HG03066 (cell line): Measurements from ENCODE around the gene SH3RF1.

Experiments used
- ATAC-seq: cut with Tn5 transposase; IDR thresholded peaks from one replicate; pipeline ENCODE4 v1.9.1; 2021; ENCODE audit warnings: low read depth; ENCODE audit not compliant: unreplicated experiment

The SH3RF1 gene

GRCh38 chr4:169114341-169114974 lies 156.3 kb downstream of the SH3RF1 start:
- ATAC-seq: no peak

GRCh38 chr4:169110633-169111032 lies 160.1 kb downstream of the SH3RF1 start:
- ATAC-seq: no peak

- ATAC-seq: no peak
Observed at GRCh38 chr4:169109035-169109675, 161.6 kb downstream of the SH3RF1 start.

GRCh38 chr4:169108303-169108702 lies 162.5 kb downstream of the SH3RF1 start:
- ATAC-seq: no peak

GRCh38 chr4:169107528-169107927 lies 163.2 kb downstream of the SH3RF1 start:
- no peak for ATAC-seq

- ATAC-seq: no peak
Observed at GRCh38 chr4:169106696-169107229, 164.0 kb downstream of the SH3RF1 start.

- no peak for ATAC-seq
Observed at GRCh38 chr4:169105620-169106019, 165.1 kb downstream of the SH3RF1 start.

- ATAC-seq: no peak
Observed at GRCh38 chr4:169103966-169104412, 166.8 kb downstream of the SH3RF1 start.

GRCh38 chr4:169102026-169102425 lies 168.7 kb downstream of the SH3RF1 start:
- no peak for ATAC-seq

GRCh38 chr4:169100670-169101101 lies 170.1 kb downstream of the SH3RF1 start:
- ATAC-seq: no peak

- ATAC-seq: peak; percentile 48
Observed at GRCh38 chr4:169099771-169100180, 171.0 kb downstream of the SH3RF1 start.

- ATAC-seq: no peak
Observed at GRCh38 chr4:169098969-169099690, 171.6 kb downstream of the SH3RF1 start.

- ATAC-seq: no peak
Observed at GRCh38 chr4:169098532-169098931, 172.2 kb downstream of the SH3RF1 start.

- peak; percentile 37 for ATAC-seq
Observed at GRCh38 chr4:169098054-169098497, 172.7 kb downstream of the SH3RF1 start.

GRCh38 chr4:169096221-169096620 lies 174.5 kb downstream of the SH3RF1 start:
- ATAC-seq: no peak

GRCh38 chr4:169094656-169095231 lies 176.0 kb downstream of the SH3RF1 start:
- ATAC-seq: no peak

GRCh38 chr4:169092889-169093522 lies 177.8 kb downstream of the SH3RF1 start:
- ATAC-seq: no peak

- ATAC-seq: no peak
Observed at GRCh38 chr4:169090484-169091215, 180.1 kb downstream of the SH3RF1 start.

GRCh38 chr4:169089004-169089403 lies 181.8 kb downstream of the SH3RF1 start:
- no peak for ATAC-seq

- no peak for ATAC-seq
Observed at GRCh38 chr4:169084954-169085353, 185.8 kb downstream of the SH3RF1 start.
